ENCODE results near the gene JDP2.
"Not testable (repeated sequence)": the region's sequence is repeated elsewhere in the genome, so short reads cannot be mapped to it uniquely, and the experiment has no call there.

JDP2 gene, protein sequence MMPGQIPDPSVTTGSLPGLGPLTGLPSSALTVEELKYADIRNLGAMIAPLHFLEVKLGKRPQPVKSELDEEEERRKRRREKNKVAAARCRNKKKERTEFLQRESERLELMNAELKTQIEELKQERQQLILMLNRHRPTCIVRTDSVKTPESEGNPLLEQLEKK
- 0 to 0.58 (median 0.44) reads per million in 3 donors for total RNA-seq

DNA sequence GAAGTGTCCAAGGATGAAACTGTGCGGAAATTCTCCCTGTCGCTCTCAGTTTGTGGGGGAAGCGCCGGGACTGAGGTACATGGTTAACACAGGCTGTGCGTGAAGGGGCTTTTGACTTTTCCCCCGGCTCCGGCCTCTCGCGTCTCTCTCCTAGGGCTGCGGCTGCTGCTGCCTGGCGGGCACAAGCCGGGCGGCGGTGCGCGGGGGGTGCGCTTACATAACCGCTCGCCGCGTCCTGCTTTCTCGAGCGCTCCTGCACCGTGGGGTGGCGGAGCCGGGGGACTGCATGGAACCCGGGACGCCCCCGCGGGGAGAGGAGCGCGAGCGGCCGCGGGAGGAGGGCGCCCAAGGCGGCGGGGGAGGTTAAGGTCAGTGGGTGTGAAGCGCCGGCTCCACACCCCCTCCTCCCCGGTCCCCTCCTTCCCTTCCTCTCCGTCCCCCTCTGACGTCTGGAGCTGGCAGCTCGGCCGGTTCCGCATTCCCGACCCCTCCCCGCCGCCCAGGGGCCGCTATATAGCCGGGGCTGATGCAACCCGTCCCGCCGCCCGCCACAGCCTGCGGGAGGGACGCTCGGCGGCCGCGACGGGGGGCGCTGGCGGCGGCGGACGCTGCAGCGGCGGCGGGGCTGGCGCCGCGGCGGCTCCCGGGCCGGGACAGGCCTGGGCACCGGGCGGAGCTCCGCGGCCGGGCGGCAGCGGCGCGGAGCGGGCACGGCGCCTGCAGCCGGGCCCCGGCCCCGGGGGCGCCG lies at the start of gene JDP2:
TSS of gene JDP2 (plus strand) at position 541 of the 748 bp plus-strand sequence. CDS start 9,899 bp downstream, outside the sequence.
- H3K4me3 ChIP-seq (ENCODE audit: insufficient read depth, low read depth, low read length, poor library complexity, severe bottlenecking), result peak within 1 kb of the TSS; percentile 61
- no peak within 1 kb of the TSS for H3K27ac ChIP-seq (ENCODE audit: insufficient read depth, low read length, poor library complexity, severe bottlenecking)
- no peaks in the 10 kb centered on the region for H3K36me3 ChIP-seq (ENCODE audit: control insufficient read depth, insufficient read depth, low read length)
- H3K4me1 ChIP-seq (ENCODE audit: control insufficient read depth, insufficient read depth, low read length, poor library complexity, severe bottlenecking), result peaks cover 14% of the 10 kb centered on the region
- no peak for DNase-seq
- H3K9me3 ChIP-seq (ENCODE audit: control insufficient read depth, low read length), result no peaks in the 10 kb centered on the region
- H3K27me3 ChIP-seq (replicated peaks; ENCODE audit: control insufficient read depth, insufficient read depth, low read length, poor library complexity, severe bottlenecking), result peaks cover 10% of the 10 kb centered on the region

DNA sequence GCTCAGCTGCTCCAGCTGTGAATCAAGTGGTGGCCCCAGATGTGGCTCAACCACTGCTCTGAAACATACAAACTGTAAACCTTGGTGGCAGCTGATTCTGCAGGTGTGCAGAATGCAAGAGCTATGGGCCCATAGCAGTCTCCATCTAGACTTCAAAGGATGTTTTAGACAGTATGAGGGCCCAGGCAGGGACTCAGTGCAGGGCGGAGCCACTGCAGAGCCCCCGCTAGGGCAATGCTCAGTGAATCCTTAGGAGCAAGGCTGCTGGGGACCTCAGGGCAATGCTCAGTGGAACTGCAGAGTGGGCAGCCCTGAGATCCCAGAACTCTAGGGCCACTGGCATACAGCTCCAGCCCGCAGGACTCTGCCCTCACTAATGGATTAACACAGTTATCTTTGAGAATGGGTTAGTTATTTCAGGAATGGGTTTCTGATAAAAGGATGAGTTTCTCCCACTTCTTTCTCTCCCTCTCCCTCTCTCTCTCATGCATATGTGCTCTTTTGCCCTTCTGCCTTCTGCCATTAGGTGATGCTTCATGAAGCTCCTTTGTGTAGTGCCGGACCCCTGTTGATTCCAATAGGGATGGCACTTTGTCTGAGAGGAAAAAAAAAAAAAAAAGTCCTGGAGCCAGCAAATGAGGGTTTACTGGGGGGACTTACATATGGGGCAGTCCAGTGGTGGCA lies 48.4 kb upstream of the JDP2 start:
- no peak overlapping the region for H3K4me3 ChIP-seq (ENCODE audit: insufficient read depth, low read depth, low read length, poor library complexity, severe bottlenecking)
- no peak overlapping the region for H3K27ac ChIP-seq (ENCODE audit: insufficient read depth, low read length, poor library complexity, severe bottlenecking)
- no peak for DNase-seq
- H3K4me1 ChIP-seq (ENCODE audit: control insufficient read depth, insufficient read depth, low read length, poor library complexity, severe bottlenecking), result no peaks in the 10 kb centered on the region
- H3K27me3 ChIP-seq (replicated peaks; ENCODE audit: control insufficient read depth, insufficient read depth, low read length, poor library complexity, severe bottlenecking), result no peaks in the 10 kb centered on the region
- no peaks in the 10 kb centered on the region for H3K9me3 ChIP-seq (ENCODE audit: control insufficient read depth, low read length)
- no peaks in the 10 kb centered on the region for H3K36me3 ChIP-seq (ENCODE audit: control insufficient read depth, insufficient read depth, low read length)

DNA sequence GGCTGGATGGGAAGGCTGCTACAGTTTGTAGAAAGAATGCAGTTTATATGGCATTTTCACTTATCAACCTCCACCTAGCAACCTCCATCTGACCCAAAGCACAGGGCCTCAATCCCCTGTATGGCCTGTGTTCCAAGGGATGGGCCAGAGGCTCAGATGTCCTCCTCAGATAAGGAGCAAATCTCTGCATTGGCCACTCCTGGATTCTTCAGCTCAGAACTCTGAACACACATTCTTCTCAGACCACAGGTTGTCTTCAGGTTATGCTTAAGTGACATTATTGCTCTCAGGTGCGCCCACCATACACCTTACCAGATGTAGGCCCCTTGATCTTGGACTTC lies 47.9 kb upstream of the JDP2 start:
- H3K36me3 ChIP-seq (ENCODE audit: control insufficient read depth, insufficient read depth, low read length), result no peaks in the 10 kb centered on the region
- H3K4me1 ChIP-seq (ENCODE audit: control insufficient read depth, insufficient read depth, low read length, poor library complexity, severe bottlenecking), result no peaks in the 10 kb centered on the region
- DNase-seq, result no peak
- no peaks in the 10 kb centered on the region for H3K27me3 ChIP-seq (replicated peaks; ENCODE audit: control insufficient read depth, insufficient read depth, low read length, poor library complexity, severe bottlenecking)
- no peaks in the 10 kb centered on the region for H3K9me3 ChIP-seq (ENCODE audit: control insufficient read depth, low read length)
- no peak overlapping the region for H3K4me3 ChIP-seq (ENCODE audit: insufficient read depth, low read depth, low read length, poor library complexity, severe bottlenecking)
- H3K27ac ChIP-seq (ENCODE audit: insufficient read depth, low read length, poor library complexity, severe bottlenecking), result no peak overlapping the region

DNA sequence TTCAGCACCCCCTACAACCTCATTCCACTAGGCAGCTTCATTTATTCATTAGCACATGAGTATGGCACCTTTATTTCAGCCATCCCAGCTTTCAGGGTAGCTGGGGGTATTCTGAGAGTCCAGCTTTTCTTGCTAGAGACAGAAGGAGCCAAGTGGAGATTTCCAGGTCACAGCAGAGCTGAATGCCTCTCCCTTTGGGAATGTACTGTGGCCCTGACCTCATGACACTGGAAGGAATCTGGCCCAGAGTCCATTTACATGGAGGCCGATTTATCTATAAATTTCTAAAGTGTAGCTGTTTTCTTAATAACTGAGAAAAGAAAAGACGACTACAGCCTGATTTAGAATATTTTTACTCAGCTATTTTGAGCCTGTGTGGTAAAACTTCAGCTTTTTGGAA lies 47.2 kb upstream of the JDP2 start:
- no peak overlapping the region for H3K27ac ChIP-seq (ENCODE audit: insufficient read depth, low read length, poor library complexity, severe bottlenecking)
- H3K9me3 ChIP-seq (ENCODE audit: control insufficient read depth, low read length), result no peaks in the 10 kb centered on the region
- H3K4me3 ChIP-seq (ENCODE audit: insufficient read depth, low read depth, low read length, poor library complexity, severe bottlenecking), result no peak overlapping the region
- H3K36me3 ChIP-seq (ENCODE audit: control insufficient read depth, insufficient read depth, low read length), result no peaks in the 10 kb centered on the region
- no peaks in the 10 kb centered on the region for H3K4me1 ChIP-seq (ENCODE audit: control insufficient read depth, insufficient read depth, low read length, poor library complexity, severe bottlenecking)
- no peaks in the 10 kb centered on the region for H3K27me3 ChIP-seq (replicated peaks; ENCODE audit: control insufficient read depth, insufficient read depth, low read length, poor library complexity, severe bottlenecking)
- no peak for DNase-seq

DNA sequence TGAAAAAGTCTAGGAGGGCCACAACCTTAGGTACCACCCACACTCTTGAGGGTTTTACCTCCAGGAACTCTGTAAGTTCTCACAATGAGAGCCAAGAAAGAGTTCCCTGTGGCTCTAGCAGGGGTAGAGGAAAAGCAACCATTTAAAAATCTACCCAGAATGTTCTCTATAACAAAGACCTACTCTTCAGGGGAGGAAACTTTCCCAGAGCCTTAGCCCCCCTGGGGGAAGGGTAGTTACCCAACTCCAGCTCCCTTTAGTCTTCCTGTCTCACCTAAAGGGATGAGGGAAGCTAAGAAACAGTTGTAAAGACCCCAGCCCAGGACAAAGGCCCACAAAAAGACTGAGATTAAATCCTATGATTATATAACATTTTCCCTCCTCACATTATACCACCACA lies 46.2 kb upstream of the JDP2 start:
- Histone ChIP-seq H3K4me3 (ENCODE audit: insufficient read depth, low read depth, low read length, poor library complexity, severe bottlenecking) (no peak overlapping the region), H3K27ac (ENCODE audit: insufficient read depth, low read length, poor library complexity, severe bottlenecking) (no peak overlapping the region), H3K27me3 (replicated peaks; ENCODE audit: control insufficient read depth, insufficient read depth, low read length, poor library complexity, severe bottlenecking) (no peaks in the 10 kb centered on the region)

DNA sequence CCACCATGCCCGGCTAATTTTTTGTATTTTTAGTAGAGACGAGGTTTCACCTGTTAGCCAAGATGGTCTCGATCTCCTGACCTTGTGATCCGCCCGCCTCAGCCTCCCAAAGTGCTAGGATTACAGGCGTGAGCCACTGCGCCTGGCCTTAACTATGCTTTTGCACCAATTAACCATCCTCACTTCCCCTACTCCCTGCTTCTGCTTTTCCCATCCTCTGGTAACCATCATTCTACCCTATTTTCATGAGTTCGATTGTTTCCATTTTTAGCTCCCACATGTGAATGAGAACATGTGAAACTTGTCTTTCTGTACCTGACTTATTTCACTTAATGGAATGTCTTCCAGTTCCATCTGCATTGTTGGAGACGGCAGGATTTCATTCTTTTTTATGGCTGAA lies 44.6 kb upstream of the JDP2 start:
- H3K36me3 ChIP-seq (ENCODE audit: control insufficient read depth, insufficient read depth, low read length); DNase-seq; H3K27ac ChIP-seq (ENCODE audit: insufficient read depth, low read length, poor library complexity, severe bottlenecking); H3K4me3 ChIP-seq (ENCODE audit: insufficient read depth, low read depth, low read length, poor library complexity, severe bottlenecking); H3K27me3 ChIP-seq (replicated peaks; ENCODE audit: control insufficient read depth, insufficient read depth, low read length, poor library complexity, severe bottlenecking); H3K4me1 ChIP-seq (ENCODE audit: control insufficient read depth, insufficient read depth, low read length, poor library complexity, severe bottlenecking); H3K9me3 ChIP-seq (ENCODE audit: control insufficient read depth, low read length): not testable (repeated sequence)

More for the DNA sequence above, 46.2 kb upstream of the JDP2 start:
- Histone ChIP-seq H3K9me3 (ENCODE audit: control insufficient read depth, low read length) (no peaks in the 10 kb centered on the region), H3K4me1 (ENCODE audit: control insufficient read depth, insufficient read depth, low read length, poor library complexity, severe bottlenecking) (no peaks in the 10 kb centered on the region), H3K36me3 (ENCODE audit: control insufficient read depth, insufficient read depth, low read length) (no peaks in the 10 kb centered on the region)
- DNase-seq, result no peak

DNA sequence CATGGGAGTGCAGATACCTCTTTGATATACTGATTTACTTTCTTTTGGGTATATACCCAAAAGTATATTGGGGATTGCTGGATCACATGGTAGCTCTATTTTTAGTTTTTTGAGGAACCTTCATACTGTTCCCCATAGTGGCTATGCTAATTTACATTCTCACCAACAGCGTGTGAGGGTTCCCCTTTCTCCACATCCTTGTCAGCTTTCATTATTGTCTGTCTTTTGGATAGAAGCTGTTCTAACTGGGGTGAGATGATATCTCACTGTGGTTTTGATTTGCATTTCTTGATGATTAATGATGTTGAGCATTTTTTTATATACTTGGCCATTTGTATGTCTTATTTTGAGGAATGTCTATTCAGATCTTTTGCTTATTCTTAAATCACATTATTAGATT lies 44.1 kb upstream of the JDP2 start:
- H3K4me3 ChIP-seq (ENCODE audit: insufficient read depth, low read depth, low read length, poor library complexity, severe bottlenecking), result no peak overlapping the region
- DNase-seq, result no peak
- no peaks in the 10 kb centered on the region for H3K9me3 ChIP-seq (ENCODE audit: control insufficient read depth, low read length)
- no peaks in the 10 kb centered on the region for H3K27me3 ChIP-seq (replicated peaks; ENCODE audit: control insufficient read depth, insufficient read depth, low read length, poor library complexity, severe bottlenecking)
- no peaks in the 10 kb centered on the region for H3K4me1 ChIP-seq (ENCODE audit: control insufficient read depth, insufficient read depth, low read length, poor library complexity, severe bottlenecking)
- no peak overlapping the region for H3K27ac ChIP-seq (ENCODE audit: insufficient read depth, low read length, poor library complexity, severe bottlenecking)
- no peaks in the 10 kb centered on the region for H3K36me3 ChIP-seq (ENCODE audit: control insufficient read depth, insufficient read depth, low read length)

DNA sequence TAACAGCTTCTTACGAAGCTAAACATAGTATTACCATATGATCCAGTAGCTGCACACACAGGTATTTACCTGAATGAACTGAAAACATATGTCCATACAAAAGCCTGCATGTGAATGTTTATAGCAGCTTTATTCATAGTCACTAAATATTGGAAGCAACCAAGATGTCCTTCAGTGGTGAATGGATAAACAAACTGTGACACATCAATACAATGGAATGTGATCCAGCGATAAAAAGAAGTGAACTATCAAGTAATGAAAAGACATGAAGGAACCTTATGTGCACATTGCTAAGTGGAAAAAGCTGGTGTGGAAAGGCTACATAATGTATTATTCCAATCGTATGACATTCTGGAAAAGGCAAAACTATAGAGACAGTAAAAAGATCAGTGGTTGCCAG lies 38.1 kb upstream of the JDP2 start:
- no peaks in the 10 kb centered on the region for H3K27me3 ChIP-seq (replicated peaks; ENCODE audit: control insufficient read depth, insufficient read depth, low read length, poor library complexity, severe bottlenecking)
- no peak overlapping the region for H3K27ac ChIP-seq (ENCODE audit: insufficient read depth, low read length, poor library complexity, severe bottlenecking)

GRCh38 chr14:75390183-75390582 lies 37.6 kb upstream of the JDP2 start:
- Histone ChIP-seq H3K27me3 (replicated peaks; ENCODE audit: control insufficient read depth, insufficient read depth, low read length, poor library complexity, severe bottlenecking) (no peaks in the 10 kb centered on the region), H3K4me3 (ENCODE audit: insufficient read depth, low read depth, low read length, poor library complexity, severe bottlenecking) (no peak overlapping the region), H3K36me3 (ENCODE audit: control insufficient read depth, insufficient read depth, low read length) (no peaks in the 10 kb centered on the region), H3K27ac (ENCODE audit: insufficient read depth, low read length, poor library complexity, severe bottlenecking) (no peak overlapping the region), H3K9me3 (ENCODE audit: control insufficient read depth, low read length) (no peaks in the 10 kb centered on the region), H3K4me1 (ENCODE audit: control insufficient read depth, insufficient read depth, low read length, poor library complexity, severe bottlenecking) (no peaks in the 10 kb centered on the region)
- no peak for DNase-seq

More for the DNA sequence above, 38.1 kb upstream of the JDP2 start:
- Histone ChIP-seq H3K4me1 (ENCODE audit: control insufficient read depth, insufficient read depth, low read length, poor library complexity, severe bottlenecking) (no peaks in the 10 kb centered on the region), H3K36me3 (ENCODE audit: control insufficient read depth, insufficient read depth, low read length) (no peaks in the 10 kb centered on the region), H3K9me3 (ENCODE audit: control insufficient read depth, low read length) (no peaks in the 10 kb centered on the region), H3K4me3 (ENCODE audit: insufficient read depth, low read depth, low read length, poor library complexity, severe bottlenecking) (no peak overlapping the region)
- no peak for DNase-seq

DNA sequence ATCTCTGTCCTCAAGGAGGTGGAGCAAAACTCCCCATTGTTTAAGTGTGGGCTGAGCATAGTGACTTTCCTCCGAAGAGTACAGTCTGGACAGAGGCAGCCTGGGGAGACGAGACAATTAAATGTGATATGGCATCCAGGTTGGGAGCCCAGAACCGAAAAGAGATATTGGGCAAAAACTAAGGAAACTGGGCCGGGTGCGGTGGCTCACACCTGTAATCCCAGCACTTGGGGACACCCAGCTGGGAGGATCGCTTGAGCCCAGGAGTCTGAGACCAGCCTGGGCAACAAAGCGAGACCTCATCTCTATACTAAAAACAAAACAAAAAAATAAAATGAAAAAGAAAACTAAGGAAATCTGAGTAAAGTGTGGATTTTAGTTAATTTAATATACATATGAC lies 35.9 kb upstream of the JDP2 start:
- Histone ChIP-seq H3K9me3 (ENCODE audit: control insufficient read depth, low read length) (no peaks in the 10 kb centered on the region), H3K27ac (ENCODE audit: insufficient read depth, low read length, poor library complexity, severe bottlenecking) (no peak overlapping the region), H3K4me3 (ENCODE audit: insufficient read depth, low read depth, low read length, poor library complexity, severe bottlenecking) (no peak overlapping the region), H3K36me3 (ENCODE audit: control insufficient read depth, insufficient read depth, low read length) (no peaks in the 10 kb centered on the region), H3K27me3 (replicated peaks; ENCODE audit: control insufficient read depth, insufficient read depth, low read length, poor library complexity, severe bottlenecking) (no peaks in the 10 kb centered on the region), H3K4me1 (ENCODE audit: control insufficient read depth, insufficient read depth, low read length, poor library complexity, severe bottlenecking) (no peaks in the 10 kb centered on the region)
- DNase-seq, result no peak
